GM18870 (cell line): ENCODE measurements around the gene CCDC78.
A peak's percentile ranks its signal among the peaks of the same experiment; 100 is the strongest.
"Not testable (repeated sequence)": the region's sequence is repeated elsewhere in the genome, so short reads cannot be mapped to it uniquely, and the experiment has no call there.

Experiments used
- ATAC-seq: cut with Tn5 transposase; IDR thresholded peaks from one replicate; pipeline ENCODE4 v1.9.1; 2021; ENCODE audit warnings: moderate library complexity; ENCODE audit not compliant: unreplicated experiment

Gene CCDC78

DNA sequence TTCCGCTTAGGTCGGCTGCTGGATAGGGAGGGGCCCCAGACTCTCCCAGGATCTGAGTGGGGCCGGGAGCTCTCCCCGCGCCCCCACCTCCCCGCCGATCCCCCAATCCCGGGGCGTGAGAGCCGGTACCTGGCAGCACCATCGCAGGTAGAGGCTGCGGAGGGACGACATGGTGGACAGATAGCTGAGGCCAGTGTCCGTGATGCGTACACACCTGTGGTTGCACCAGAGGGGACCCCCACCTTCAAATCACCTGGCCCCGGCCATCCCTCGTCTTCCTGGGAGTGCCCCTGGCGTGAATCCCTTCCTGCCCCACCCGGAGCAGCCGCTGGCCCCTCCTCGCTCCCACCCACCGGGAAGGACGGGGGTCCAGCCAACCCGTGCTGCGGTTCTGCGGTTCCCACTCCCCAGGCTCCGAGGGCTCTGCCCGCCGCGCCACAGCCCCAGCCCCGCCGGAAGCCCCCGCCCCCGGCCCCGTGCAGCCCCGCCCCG, 31.3 kb downstream of the CCDC78 start:
- no peak for ATAC-seq

DNA sequence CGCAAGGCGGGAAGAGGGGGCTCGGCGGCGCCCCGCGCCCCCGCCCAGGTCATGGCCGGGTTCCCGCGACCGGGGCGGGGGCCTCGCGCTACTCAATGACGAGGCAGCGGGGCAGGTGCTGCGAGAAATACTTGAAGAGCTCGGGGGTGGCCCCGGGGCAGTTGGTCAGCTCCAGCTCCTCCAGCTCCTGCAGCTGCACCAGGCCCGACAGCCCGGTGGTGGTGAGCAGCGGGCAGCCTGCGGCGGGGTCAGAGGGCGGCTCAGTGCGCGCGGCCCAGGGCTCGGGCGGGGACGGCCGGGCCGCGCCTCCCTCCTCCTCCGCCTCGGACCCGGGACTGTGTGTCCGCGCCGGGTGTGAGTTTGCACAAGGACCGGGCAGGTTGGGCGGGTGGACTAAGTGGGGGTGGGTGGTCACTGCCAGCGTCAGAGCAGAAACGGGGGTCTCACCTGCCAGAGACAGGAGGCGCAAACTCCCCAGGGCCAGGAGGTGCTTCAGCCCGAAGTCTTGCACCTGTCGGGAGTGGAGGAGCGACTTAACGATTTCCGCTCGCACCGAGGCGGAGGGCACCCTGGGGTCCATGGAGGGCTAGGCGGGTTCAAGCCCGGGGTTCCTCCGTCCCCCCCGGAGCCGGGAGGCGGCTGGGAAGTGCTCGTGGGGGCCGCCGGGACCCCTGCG, 31.9 kb downstream of the CCDC78 start:
- ATAC-seq, result no peak

DNA sequence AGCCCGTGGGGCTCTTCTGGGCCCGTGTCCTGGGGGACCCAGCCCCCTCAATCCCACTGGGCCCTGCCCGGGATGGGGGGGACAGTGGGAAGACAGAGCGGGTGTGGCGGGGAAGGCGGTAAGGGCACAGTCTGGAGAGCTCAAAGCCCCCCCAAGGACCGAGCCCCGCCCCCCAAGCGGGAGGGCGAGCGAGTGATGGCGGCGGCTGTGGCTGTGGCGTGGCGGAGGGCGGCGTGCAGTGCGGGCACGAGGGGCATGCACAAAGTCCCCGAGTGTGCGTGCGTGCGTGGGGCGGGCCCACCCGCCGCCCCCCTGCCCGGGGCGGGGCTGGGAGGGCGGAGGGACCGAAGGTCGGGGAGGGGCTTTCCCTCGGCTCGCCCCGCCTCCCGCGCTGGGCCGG, 32.5 kb downstream of the CCDC78 start:
- ATAC-seq, result no peak

DNA sequence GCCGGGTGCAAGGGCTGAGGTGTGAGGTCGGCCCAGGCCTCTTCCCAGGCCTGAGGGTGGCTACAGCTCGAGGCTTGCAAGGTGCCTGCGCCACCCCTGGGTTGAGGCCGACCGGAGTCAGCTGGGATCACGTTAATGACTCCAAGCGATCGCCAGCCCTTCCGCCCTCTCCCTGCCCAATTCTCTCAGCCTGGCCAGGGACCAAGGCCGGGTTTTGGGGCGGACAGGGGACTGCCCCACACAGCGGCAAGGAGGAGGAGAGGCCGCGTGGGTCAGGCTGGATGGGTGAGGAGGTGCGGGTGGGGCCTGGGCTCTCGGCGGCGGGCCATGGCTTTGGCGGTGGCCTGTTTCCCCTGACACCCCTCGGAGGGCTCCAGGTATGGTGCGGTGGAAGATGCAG, 32.9 kb downstream of the CCDC78 start:
- ATAC-seq, result no peak

DNA sequence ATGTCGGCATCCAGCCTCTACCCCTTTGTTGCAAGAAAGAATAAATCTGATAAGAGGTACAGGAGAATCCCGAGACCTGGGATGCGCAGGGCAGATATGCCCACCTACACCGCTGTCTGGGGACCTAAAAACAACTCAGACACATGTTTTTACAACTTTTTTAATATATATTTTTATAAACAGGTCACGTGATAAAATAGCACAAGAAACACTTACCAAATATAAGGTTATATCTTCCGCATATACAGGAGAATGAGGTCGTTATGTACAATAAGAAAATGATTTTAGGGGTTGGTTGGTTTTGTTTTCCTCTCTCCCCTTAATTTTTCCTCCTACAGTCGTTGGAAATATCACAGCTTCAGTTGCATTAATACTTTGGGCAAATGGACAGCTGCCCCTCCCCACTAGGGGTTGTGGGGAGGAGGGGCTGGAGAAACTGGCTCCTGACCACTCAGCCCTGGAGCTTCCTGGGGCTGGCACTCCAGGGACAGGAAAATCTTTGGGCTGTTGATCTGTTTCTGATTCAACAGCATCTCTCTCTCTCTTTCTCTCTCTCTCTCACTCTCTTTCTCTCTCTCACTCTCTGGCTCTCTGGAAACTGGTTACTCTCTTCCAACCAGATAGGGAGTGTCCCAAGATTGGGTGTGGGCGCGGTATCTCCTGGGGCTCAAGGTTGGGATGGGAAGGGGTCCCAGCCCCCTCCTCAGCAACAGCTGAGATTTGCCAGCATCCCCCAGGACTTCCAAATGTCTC, 33.7 kb downstream of the CCDC78 start:
- no peak for ATAC-seq

DNA sequence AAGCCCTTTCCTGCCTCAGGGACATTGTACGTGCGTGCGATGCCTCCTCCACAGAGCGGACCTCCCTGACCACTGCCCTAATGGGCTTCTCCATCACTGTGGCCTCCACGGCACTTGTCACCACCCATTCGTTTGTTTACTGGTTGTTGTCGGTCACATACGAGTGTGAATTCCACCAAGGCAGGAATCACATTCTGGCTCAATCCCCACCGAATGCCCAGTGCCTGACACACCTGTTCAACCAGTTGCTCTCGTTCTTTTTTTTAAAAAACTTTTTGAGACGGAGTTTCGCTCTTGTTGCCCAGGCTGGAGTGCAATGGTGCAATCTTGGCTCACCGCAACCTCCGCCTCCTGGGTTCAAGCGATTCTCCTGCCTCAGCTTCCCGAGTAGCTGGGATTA, 35.0 kb downstream of the CCDC78 start:
- ATAC-seq, result not testable (repeated sequence)

DNA sequence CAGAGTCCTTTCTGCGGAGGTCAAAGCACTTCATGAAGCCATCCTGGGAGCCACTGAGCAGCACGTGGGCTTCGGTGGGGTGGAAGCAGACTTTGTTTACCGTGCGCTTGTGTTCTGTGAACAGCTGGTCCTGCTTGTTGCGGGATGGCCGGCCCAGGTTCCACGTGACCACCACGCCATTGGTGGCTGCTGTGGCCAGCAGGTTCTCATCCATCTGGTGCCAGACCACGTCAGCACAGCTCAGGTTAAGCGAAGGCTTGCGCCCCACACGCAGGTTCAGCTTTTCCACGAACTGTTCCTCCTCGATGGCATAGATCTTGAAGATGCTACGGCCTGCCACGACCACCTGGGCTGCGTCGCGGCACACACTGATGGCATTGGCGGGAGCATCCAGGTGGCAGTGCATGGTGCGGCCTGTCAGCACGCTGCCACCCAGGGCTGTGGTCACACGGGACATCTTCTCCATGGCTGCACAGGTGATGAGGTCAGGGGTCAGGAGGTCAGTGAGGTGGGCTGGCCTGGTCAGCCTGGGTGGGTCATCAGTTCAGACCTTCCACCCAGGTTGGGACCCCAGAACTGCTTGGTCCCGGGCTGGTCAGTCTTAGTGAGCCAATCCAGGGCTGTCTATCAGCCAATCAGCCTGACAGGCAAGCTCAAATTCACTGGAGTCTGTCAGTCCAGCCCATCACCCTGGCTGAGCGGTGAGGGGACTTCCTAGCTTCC, 36.9 kb downstream of the CCDC78 start:
- no peak for ATAC-seq

DNA sequence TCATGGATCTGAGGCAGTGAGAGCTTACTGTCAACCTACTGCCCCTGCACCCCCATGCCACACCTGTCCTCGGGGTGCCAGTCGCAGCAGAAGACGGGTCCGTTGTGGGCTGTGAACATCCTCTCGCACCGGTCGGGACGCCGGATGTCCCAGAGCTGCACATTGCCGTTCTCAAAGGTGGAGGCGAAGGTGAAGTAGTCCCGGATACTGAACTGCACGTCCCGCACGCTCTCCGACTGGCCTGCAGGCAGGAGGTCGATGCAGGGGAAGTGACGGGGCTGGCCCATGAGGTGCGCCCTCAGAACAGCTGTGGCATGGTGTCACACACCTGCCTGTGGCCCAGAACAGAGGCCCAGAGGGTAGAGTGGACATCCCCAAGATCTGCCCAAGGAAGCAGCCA, 38.7 kb downstream of the CCDC78 start:
- no peak for ATAC-seq

DNA sequence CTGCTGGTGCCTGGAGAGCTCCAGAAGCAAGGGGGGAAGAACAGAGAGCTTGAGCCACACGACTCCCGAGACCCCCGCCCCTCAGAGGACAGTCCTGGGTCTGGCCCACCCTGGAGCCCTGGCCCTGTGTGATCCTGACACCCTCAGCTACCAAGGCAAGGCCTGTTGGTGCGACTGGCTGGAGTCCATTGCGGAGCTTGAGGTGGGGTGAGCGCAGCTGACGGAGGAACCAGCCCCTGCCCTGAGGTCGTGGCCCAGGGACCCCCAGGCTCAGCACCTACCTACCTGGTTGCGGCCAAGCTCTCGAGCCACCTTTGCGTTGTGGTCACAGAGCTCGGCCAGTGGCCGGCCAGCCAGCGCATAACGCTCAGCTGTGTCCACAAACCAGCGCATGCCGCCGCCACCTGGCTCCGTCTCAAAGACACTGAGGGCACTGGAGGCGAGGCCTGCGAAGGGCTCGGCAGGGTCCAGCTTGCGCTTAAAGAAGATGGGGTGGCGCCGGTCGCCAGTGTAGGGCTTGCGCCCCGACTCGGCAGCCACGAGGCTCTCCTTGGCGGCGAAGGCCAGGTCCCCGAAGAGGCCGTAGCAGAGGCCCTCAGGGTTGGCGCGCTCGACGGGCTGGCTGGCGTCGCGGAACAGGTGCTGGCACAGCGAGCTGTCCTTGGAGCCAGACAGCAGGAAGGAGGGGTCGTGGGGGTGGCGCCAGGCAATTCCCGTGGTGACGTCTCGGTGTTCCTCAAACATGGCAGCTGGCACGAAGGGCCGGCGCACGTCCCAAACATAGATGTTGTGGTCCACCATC, 39.6 kb downstream of the CCDC78 start:
- no peak for ATAC-seq

DNA sequence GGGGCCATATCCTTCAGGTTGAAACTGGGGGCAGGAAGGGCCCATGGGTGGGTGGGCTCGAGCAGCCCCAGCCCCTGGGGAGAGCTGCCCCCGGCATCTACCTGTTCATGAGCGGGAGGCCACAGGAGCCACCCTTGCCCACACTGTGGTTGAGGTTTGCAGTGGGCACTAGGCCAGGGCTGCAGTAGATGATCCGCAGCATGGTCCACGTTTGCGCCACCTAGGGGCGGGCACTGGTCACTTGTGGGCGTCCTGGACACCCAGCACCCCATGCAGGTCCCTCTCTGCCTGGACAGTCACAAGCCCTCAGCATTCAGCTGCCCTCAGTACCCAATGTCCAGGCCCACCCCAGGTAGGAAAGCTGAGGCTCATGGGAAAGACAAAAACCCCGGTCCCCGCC, 40.3 kb downstream of the CCDC78 start:
- no peak for ATAC-seq

DNA sequence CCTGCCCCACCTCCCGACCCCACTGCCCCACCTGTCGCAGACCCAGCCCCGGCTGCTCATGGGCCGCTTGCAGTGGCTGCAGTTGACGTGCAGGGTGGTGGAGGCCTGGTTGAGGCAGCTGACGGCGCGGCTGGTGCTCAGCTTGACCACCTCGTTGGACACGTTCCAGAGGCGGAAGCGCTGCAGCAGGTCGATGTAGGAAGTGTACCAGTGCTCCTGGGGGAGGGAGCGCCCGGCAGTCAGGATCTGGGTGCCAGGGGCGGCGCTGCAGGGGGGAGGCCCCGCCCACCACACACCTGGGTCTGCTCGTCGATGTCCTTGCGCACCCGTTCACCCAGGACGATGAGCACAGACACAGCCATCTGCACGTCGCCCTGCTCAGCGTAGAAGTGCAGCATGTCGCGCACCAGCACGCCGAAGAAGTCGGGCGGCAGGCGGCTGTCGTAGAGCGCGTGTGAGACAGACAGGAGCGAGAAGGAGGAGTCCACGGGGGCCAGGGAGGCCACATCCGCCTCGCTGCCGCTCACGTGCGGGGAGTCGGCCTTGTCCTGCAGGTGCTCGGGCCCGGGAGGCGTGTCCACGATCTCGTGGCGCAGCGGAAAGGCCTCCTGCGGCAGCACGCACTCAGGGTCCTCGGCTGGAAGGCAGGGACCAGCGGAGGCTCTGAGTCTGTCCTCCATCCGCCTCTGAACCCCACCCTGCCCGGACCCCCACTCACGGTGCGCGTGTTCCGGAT, 41.1 kb downstream of the CCDC78 start:
- ATAC-seq, result no peak

DNA sequence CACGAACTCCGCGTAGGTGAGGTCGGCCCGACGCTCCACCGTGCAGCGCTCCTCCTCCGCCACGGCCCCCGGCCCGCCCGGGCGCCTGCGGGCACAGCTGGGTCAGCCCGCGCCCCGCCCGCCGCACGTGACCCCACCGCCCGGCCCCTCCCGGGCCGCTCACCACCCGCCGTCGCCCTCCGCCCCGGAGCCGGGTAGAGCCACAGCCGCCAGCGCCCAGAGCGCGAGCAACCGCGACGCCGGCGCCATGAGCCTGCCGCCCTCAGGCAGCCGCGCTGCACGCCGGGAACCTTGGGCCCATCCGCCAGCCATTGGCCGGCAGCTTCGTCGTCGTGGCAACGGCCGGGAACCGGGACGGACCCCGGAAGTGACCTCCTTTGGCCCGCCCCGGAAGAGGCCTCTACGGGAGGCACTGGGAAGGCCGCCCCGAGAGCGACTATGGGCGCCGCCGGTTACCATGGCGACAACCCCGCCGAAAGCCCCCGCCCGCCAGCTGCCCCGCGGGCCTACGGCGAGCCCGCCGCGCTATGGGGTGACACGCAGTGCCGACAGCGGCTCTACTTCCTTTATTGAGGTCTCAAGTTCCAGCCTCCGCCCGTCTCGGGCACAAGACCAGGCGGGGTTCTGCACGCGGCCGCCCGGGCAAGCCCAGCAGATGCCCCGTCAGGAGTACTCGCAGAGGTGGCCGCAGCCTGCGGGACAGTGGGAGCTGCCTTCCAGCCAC, 42.0 kb downstream of the CCDC78 start, which contains the start of gene JMJD8:
Gene JMJD8 (minus strand): TSS at position 264 of the 724 bp plus-strand sequence. CDS start 15 bp downstream, at position 249.
- peak; percentile 53 for ATAC-seq

DNA sequence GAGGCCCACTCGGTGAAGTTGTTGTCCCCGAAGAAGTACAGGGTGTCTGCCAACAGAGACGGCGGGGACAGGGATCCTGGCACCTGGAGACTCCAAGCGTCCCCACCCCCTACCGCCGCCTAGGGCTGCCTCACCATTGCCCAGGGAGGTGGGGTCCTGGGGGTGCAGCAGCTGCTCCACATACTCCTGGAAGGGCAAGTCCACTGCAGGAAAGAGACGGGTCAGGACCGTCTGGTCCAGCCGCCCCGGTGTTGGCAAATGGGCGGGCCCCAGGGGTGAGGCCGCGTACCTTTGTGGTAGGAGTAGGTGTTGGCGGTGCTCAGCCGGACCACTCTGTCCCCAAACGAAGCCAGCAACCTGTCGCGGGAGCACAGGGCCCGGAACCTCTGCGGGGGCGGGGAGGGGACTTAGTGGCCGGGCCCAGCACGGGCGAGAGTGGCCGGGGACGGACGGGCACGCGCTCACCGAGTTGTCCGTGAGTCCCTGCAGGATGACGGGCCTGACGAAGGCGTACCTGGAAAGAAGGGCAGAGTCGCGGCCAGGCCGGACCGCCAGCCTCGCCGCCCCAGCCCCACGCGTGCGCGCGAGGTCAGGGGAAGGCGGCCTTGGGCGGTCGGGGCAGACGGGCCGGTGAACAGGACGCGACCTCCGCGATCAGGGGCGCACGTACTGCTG, 42.7 kb downstream of the CCDC78 start:
- ATAC-seq, result no peak

DNA sequence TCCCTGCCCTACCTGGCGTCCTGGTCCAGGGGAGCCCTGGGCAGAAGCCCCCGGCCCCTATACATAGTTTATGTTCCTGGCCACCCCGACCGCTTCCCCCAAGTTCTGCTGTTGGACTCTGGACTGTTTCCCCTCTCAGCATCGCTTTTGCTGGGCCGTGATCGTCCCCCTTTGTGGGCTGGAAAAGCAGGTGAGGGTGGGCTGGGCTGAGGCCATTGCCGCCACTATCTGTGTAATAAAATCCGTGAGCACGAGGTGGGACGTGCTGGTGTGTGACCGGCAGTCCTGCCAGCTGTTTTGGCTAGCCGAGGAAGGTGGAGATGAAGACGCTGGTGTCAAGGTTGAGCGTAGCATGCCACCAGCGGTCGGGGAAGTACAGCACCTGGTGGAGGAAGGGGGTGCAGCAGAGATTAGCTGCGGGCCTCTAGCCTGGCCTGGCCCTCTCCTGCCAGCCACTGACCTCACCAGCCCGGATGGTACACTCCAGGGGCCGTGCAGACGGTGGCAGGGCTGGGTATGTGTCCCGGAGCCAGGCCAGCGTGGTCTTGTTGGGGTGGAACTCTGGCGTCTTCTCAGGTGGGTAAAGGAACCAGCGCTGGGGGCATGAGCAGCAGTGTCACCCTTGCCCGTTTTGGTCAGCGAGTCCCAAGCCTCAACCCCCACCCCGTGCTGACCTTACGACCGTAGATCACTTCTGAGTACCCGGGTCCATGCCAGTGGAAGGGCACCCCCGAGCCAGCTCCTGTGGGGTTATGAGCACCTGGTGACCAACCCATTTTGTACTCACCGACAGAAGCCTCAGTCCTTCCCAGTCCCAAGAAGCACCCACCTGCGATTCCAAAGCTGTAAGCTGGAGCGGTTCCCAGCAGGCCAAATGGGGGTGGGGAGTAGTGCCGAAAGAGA, 43.5 kb downstream of the CCDC78 start:
- no peak for ATAC-seq

DNA sequence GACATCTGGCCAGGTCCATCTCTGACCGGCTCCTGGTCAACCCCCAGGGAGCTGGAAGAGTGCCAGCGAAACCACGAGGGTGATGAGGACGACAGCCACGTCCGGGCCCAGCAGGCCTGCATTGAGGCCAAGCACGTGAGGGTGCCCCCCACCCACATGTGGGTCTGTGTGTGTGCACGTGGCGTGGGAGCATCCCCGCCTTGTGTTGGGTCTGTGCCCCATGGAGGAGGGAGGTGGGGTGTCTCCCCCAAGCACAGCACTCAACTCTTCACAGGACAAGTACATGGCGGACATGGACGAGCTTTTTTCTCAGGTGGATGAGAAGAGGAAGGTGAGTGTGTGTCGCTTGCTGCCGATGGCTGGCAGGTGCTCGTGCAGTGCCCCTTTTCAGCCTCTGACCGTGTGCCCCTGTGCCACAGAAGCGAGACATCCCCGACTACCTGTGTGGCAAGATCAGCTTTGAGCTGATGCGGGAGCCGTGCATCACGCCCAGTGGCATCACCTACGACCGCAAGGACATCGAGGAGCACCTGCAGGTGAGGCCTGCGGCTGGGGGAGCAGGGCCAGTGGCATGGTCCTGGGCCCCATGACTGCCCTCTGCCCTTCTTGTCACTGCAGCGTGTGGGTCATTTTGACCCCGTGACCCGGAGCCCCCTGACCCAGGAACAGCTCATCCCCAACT, 44.4 kb downstream of the CCDC78 start:
- ATAC-seq, result no peak

DNA sequence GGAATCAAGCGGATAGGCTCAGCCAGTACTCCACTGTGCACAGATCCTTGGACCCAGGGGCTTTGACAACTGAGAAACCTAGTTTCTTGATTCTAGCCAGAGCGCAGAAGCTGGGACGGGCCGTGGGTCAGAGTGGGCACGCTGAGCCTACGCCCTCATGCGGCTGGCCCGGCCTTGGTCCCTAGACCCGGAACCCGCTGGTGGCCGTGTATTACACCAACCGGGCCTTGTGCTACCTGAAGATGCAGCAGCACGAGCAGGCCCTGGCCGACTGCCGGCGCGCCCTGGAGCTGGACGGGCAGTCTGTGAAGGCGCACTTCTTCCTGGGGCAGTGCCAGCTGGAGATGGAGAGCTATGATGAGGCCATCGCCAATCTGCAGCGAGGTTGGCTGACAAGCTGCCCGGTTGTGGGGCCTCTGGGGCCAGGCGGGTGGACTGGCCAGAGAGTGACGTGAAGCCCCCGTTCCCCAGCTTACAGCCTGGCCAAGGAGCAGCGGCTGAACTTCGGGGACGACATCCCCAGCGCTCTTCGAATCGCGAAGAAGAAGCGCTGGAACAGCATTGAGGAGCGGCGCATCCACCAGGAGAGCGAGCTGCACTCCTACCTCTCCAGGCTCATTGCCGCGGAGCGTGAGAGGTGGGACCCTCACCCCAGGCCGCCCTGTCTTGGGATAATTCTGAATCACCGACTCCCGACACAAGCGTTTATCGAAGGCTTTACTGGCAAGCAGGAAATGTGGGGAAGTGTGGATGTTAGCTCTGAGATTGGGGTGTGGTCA, 45.1 kb downstream of the CCDC78 start:
- no peak for ATAC-seq

DNA sequence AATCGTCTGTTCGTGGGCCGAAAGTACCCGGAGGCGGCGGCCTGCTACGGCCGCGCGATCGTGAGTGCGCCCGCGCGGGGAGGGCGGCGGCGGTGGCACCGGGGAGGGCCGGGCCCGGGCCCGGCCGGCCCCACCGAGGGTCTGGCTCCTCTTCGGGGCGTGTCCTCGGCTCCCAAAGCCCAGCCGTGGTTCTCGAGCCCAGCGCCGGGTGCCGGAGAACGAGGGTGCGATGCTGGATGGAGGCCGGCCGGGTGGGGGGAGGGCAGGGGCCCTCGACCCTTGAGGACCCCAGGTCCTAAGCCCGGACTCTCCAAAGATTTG, 45.7 kb downstream of the CCDC78 start:
- no peak for ATAC-seq
